ENCODE results near the gene UBALD2. TPM values are rescaled to one million over a fixed set of nuclear protein-coding genes. Genes with fewer than 3 reads are reported as not detected.
"Not testable (repeated sequence)": the region's sequence is repeated elsewhere in the genome, so short reads cannot be mapped to it uniquely, and the experiment has no call there.

UBALD2 gene
- total RNA-seq, 1 experiment from 2014 or later, result 72.5 TPM

GRCh38 chr17:76265624-76266243 is 586 bp downstream of the UBALD2 start:
- peak; percentile 34 for DNase-seq (ENCODE audit: low spot score)

- DNase-seq (ENCODE audit: low spot score), result peak; percentile 37
Measured at GRCh38 chr17:76266244-76266938, 1.2 kb downstream of the UBALD2 start.

GRCh38 chr17:76267051-76267576 is 2.0 kb downstream of the UBALD2 start:
- DNase-seq (ENCODE audit: low spot score), result no peak

GRCh38 chr17:76267581-76268001 is 2.4 kb downstream of the UBALD2 start:
- DNase-seq (ENCODE audit: low spot score), result not testable (repeated sequence)

GRCh38 chr17:76268015-76268749 is 3.0 kb downstream of the UBALD2 start:
- DNase-seq (ENCODE audit: low spot score), result no peak

GRCh38 chr17:76268991-76269981 is 4.1 kb downstream of the UBALD2 start:
- DNase-seq (ENCODE audit: low spot score), result no peak

GRCh38 chr17:76270127-76270592 is 5.0 kb downstream of the UBALD2 start:
- DNase-seq (ENCODE audit: low spot score), result no peak

GRCh38 chr17:76270770-76271668 is 5.9 kb downstream of the UBALD2 start:
- DNase-seq (ENCODE audit: low spot score), result no peak

- no peak for DNase-seq (ENCODE audit: low spot score)
Measured at GRCh38 chr17:76271669-76272540, 6.8 kb downstream of the UBALD2 start.

GRCh38 chr17:76272541-76273444 is 7.6 kb downstream of the UBALD2 start:
- no peak for DNase-seq (ENCODE audit: low spot score)

GRCh38 chr17:76273445-76274111 is 8.4 kb downstream of the UBALD2 start:
- DNase-seq (ENCODE audit: low spot score), result no peak

- no peak for DNase-seq (ENCODE audit: low spot score)
Measured at GRCh38 chr17:76274112-76274956, 9.2 kb downstream of the UBALD2 start.

- DNase-seq (ENCODE audit: low spot score), result no peak
Measured at GRCh38 chr17:76275382-76276068, 10.4 kb downstream of the UBALD2 start.

- no peak for DNase-seq (ENCODE audit: low spot score)
Measured at GRCh38 chr17:76276069-76276431, 10.9 kb downstream of the UBALD2 start.

- no peak for DNase-seq (ENCODE audit: low spot score)
Measured at GRCh38 chr17:76276461-76277299, 11.5 kb downstream of the UBALD2 start.
